Hepatocyte (in vitro differentiated cells): ENCODE data around the gene KRTAP10-1. TPM values are rescaled to one million over a fixed set of nuclear protein-coding genes. Genes with fewer than 3 reads are reported as not detected.

ENCODE experiments used
- DNase-seq: peaks from one replicate; pipeline ENCODE4 v3.0.0-alpha.2; 2016; ENCODE audit warnings: low spot score
- H2AFZ ChIP-seq: fragments of 200-600 bp; sonication (generic); 2 replicates; pipeline ENCODE4 v1.6.0; 2016; ENCODE audit warnings: antibody characterized with exemption, mild to moderate bottlenecking
- H3K27ac ChIP-seq: fragments of 200-600 bp; sonication (generic); 2 replicates; pipeline ENCODE4 v1.5.1; 2016; ENCODE audit warnings: mild to moderate bottlenecking
- H3K27me3 ChIP-seq: fragments of 200-600 bp; sonication (generic); 2 replicates; pipeline ENCODE4 v1.6.1; 2016
- H3K36me3 ChIP-seq: fragments of 200-600 bp; sonication (generic); replicated peaks from 2 replicates; pipeline ENCODE4 v1.5.1; 2016; ENCODE audit warnings: low read depth; ENCODE audit not compliant: insufficient read depth
- H3K4me1 ChIP-seq: fragments of 200-600 bp; sonication (generic); 2 replicates; pipeline ENCODE4 v1.5.1; 2016; ENCODE audit warnings: mild to moderate bottlenecking, moderate library complexity; ENCODE audit not compliant: insufficient read depth
- H3K4me2 ChIP-seq: fragments of 200-600 bp; sonication (generic); 2 replicates; pipeline ENCODE4 v1.6.0; 2016
- H3K4me3 ChIP-seq: fragments of 200-600 bp; sonication (generic); 2 replicates; pipeline ENCODE4 v1.5.1; 2016; ENCODE audit warnings: mild to moderate bottlenecking
- H3K79me2 ChIP-seq: fragments of 200-600 bp; sonication (generic); 2 replicates; pipeline ENCODE4 v1.6.0; 2017; ENCODE audit warnings: mild to moderate bottlenecking
- H3K9me2 ChIP-seq: fragments of 200-600 bp; sonication (generic); replicated peaks from 2 replicates; pipeline ENCODE4 v1.6.0; 2017; ENCODE audit warnings: mild to moderate bottlenecking; ENCODE audit not compliant: insufficient read depth
- H3K9me3 ChIP-seq: fragments of 200-600 bp; sonication (generic); 2 replicates; pipeline ENCODE4 v1.5.1; 2016; ENCODE audit warnings: low read depth, mild to moderate bottlenecking
- H4K20me1 ChIP-seq: fragments of 200-600 bp; sonication (generic); 2 replicates; pipeline ENCODE4 v1.6.0; 2016; ENCODE audit warnings: mild to moderate bottlenecking; ENCODE audit not compliant: insufficient read depth, poor library complexity, severe bottlenecking
- CTCF ChIP-seq: fragments of 200-600 bp; sonication (generic); IDR thresholded peaks from 2 replicates; pipeline ENCODE4 v1.5.1; 2016; ENCODE audit warnings: antibody characterized with exemption, mild to moderate bottlenecking; ENCODE audit not compliant: poor library complexity
- EZH2 ChIP-seq: fragments of 200-600 bp; sonication (generic); IDR thresholded peaks from 2 replicates; pipeline ENCODE4 v1.6.1; 2016; ENCODE audit warnings: antibody characterized with exemption, mild to moderate bottlenecking, borderline replicate concordance
- EZH2phosphoT487 ChIP-seq: fragments of 200-600 bp; sonication (generic); IDR thresholded peaks from one replicate; pipeline ENCODE4 v1.6.1; 2018; ENCODE audit warnings: antibody characterized with exemption, mild to moderate bottlenecking, low read depth, moderate library complexity; ENCODE audit not compliant: unreplicated experiment, severe bottlenecking
- WGBS: methylation state at CpG from one replicate; pipeline ENCODE4 v1.1.6; 2016; ENCODE audit warnings: low lambda C conversion rate; ENCODE audit errors: missing lambda C conversion rate; 5-methylcytosine and 5-hydroxymethylcytosine counted together
- polyA plus RNA-seq: library from polyadenylated mRNA; unstranded; fragments of >200 nt; fragmentation: Nextera tagmentation; extraction: Ambion mirVana; gene quantifications from 2 replicates; pipeline ENCODE4 v1.2.1, GENCODE V29; 2016
- total RNA-seq: library from RNA; depleted of rRNA; stranded (reverse); fragments of >200 nt; gene quantifications from 2 replicates; pipeline ENCODE4 v1.2.3, GENCODE V29; 2014

The KRTAP10-1 gene
- total and polyA plus RNA-seq, 2 experiments from 2014 or later: not detected

DNA sequence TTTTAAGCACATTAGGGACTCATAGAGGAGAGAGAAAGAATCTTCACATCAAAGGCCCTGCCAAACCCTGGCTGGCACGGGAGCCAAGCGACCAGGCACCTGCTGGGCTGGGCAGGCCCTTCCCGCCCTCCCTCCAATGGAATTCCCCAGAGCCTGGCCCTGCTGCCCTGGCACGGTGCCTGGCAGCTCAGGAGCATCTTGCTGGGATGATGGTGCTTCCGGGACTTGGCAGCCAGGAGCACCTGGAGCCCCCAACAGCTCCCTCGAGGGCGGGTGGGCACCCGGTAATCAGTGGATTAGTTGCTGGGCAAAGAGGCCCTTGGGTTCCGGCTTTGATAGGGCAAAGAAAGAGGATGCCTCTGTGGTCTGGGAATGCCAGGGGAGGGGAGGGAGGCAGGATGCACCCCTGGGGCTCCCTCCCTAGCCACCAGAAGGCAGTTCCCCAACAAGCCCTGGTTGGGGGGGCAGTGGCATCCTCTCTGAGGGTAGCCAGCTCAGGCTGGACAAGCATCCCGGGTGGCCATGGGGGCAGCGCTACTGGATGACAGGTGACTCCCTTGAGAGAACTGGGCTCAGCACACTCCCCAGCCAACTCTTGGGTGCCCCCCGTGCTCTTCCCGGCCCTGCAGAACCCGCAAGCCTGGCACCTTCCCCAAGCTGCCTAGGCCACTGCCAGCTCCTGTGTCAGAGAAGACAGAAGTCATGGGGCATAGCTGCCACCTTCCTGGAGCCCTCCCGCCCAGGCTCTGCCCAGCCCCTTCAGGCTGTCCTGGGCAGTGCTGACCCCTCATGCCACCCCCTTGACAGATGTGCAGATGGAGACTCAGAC is 26.4 kb downstream of the KRTAP10-1 start:
- Histone ChIP-seq H3K79me2 (no peaks in the 10 kb centered on the region), H3K36me3 (no peaks in the 10 kb centered on the region), H3K4me1 (peaks cover 3% of the 10 kb centered on the region), H3K9me3 (no peaks in the 10 kb centered on the region), H2AFZ (no peak overlapping the region), H3K4me3 (no peak overlapping the region), H4K20me1 (no peaks in the 10 kb centered on the region), H3K27ac (no peak overlapping the region), H3K27me3 (no peaks in the 10 kb centered on the region), H3K9me2 (no peaks in the 10 kb centered on the region), H3K4me2 (no peak overlapping the region)
- no peak for DNase-seq
- no peak for TF ChIP-seq CTCF
- TF ChIP-seq EZH2phosphoT487: no peak
- TF ChIP-seq EZH2: no peak
- 96% methylated on average over 13 of the region's 15 CpGs for WGBS

- Histone ChIP-seq H4K20me1 (no peaks in the 10 kb centered on the region), H3K79me2 (no peaks in the 10 kb centered on the region), H3K36me3 (no peaks in the 10 kb centered on the region), H3K4me3 (no peak overlapping the region), H3K9me3 (no peaks in the 10 kb centered on the region), H3K9me2 (no peaks in the 10 kb centered on the region), H2AFZ (no peak overlapping the region), H3K27ac (no peak overlapping the region), H3K4me1 (peaks cover 3% of the 10 kb centered on the region), H3K27me3 (no peaks in the 10 kb centered on the region), H3K4me2 (no peak overlapping the region)
- DNase-seq: no peak
- 86% methylated on average over 21 of the region's 21 CpGs for WGBS
- TF ChIP-seq EZH2phosphoT487: no peak
- no peak for TF ChIP-seq EZH2
- no peak for TF ChIP-seq CTCF
These were observed 27.3 kb downstream of the KRTAP10-1 start for GRCh38 chr21:44512496-44513388.

GRCh38 chr21:44511938-44512275 is 28.1 kb downstream of the KRTAP10-1 start:
- Histone ChIP-seq H3K27me3 (no peaks in the 10 kb centered on the region), H3K79me2 (no peaks in the 10 kb centered on the region), H3K9me2 (no peaks in the 10 kb centered on the region), H3K4me2 (no peak overlapping the region), H3K36me3 (no peaks in the 10 kb centered on the region), H3K9me3 (no peaks in the 10 kb centered on the region), H2AFZ (no peak overlapping the region), H4K20me1 (no peaks in the 10 kb centered on the region), H3K4me3 (no peak overlapping the region), H3K4me1 (peaks cover 3% of the 10 kb centered on the region), H3K27ac (no peak overlapping the region)
- 93% methylated on average over 8 of the region's 8 CpGs for WGBS
- TF ChIP-seq EZH2 (no peak), CTCF (no peak), EZH2phosphoT487 (no peak)
- DNase-seq: no peak
